ENCODE results near the gene RHOT1.
"Not testable (repeated sequence)": the region's sequence is repeated elsewhere in the genome, so short reads cannot be mapped to it uniquely, and the experiment has no call there.

RHOT1 gene

GRCh38 chr17:32158870-32159585 lies 16.7 kb downstream of the RHOT1 start:
- no peak for DNase-seq (ENCODE audit: low read depth in 1 of 2, low spot score in 1 of 2)

DNA sequence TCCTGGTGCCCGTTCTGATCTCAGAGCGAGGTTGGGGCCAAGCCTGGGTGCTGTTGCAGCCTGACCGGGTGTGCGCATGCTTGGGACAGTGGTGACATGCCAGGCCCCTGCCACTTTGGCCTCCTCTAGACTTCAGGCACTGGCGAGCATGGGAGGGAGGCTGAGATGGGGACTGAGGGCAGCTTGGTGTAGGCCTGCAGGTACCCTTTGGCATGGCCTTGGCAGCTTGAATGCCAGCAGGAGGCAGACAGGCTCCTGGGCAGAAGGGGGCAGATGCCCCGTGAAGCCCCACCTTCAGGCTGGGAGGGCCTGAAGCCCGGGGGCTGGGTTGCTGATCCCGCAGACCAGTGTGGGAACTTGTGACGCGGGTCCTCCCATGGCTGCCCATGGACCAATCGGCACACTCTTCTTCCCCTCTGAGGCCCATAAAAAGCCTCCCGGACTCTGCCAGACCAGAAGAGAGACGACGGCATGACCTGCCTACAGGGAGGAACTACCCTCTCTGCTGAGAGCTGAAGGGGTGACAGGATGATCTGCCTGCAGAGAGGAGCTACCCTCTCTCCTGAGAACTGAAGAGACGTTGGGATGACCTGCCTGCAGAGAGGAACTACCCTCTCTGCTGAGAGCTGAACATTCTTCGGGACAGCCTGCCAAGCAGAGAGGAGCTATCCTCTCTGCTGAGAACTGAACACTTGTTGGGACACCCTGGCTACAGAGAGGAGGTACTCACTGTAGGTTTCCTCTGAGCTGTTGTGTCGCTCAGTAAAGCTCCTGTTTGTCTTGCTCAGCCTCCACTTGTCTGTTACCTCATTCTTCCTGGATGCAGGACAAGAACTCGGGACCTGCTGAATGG lies 17.5 kb downstream of the RHOT1 start:
- DNase-seq (ENCODE audit: low read depth in 1 of 2, low spot score in 1 of 2) = no peak

- no peak for DNase-seq (ENCODE audit: low read depth in 1 of 2, low spot score in 1 of 2)
Measured at GRCh38 chr17:32160526-32160925, 18.2 kb downstream of the RHOT1 start.

DNA sequence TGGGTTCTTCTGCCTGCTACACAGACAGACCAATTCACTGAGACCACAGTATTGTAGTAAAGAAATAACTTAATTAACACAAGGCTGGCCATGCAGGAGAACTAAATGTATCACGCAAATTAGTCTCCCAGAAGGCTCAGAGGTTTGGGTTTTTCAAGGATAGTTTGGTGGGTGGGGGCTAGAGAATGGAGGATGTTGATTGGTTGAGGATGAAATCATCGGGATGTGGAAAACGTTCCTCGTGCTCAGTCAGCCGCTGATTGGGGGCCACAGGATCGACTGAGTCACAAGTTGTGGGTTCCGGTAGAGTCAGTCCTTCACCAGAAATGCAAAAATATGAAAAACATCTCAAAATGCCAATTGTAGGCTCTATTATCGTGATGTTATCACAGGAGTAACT lies 18.7 kb downstream of the RHOT1 start:
- DNase-seq (ENCODE audit: low read depth in 1 of 2, low spot score in 1 of 2) = no peak

DNA sequence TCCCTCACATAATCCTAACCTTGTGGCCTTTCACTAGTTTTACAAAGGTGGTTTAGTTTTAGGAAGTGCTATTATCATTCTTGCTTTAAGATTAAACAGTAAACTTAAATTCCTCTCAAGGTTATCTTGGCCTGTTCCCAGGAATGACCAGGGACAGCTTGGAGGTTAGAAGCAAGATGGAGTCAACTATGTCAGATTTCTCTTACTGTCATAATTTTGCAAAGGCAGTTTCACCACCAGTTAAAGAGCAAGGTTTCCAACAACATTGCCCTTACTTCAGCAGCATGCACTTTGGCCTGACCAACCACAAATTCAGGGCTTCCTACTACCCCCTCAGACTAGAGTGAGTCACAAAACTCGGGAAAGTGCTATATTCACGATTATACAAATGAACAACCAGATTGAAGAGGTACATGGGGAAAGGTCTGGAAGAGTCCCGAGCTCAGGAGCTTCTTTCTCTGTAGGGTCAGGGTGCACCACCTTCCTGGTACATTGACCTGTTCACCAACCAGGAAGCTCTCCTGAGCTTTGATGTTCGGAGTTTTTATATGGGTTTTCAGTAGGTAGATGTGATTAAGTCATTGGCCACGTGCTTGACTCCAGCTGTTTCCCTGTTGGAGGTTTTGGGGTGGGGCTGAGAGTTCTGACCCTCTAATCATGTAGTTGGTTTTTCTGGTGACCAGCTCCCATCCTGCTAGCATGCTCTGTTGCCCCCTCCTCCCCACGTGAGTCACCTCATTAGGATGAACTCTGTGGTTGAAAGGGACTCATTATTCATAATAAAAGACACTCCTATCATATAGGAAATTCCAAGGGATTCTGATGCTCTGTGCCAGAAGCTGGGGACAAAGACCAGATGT lies 19.4 kb downstream of the RHOT1 start:
- DNase-seq (ENCODE audit: low read depth in 1 of 2, low spot score in 1 of 2) = no peak

DNA sequence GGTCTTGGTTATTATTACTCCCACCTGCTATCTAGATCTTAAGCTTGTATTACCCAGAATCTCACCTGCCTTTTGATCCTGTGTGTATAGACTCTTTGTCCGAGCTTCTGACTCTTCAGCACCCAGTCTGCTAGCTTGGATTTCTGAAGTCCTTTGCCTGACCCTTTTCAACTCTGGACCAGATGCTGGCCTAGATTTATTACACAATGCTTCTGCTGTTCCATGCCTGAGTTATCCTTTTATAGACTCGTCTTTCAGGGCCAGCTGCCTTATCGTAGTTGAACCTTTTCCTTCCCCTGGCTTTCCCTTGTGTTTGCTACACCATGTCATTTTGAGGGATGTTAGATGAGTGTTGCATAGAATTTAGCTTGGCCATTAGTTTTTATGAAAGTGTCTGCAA lies 32.6 kb downstream of the RHOT1 start:
- no peak for DNase-seq (ENCODE audit: low read depth in 1 of 2, low spot score in 1 of 2)

GRCh38 chr17:32178679-32179078 lies 36.4 kb downstream of the RHOT1 start:
- DNase-seq (ENCODE audit: low read depth in 1 of 2, low spot score in 1 of 2) = not testable (repeated sequence)

- DNase-seq (ENCODE audit: low read depth in 1 of 2, low spot score in 1 of 2) = not testable (repeated sequence)
Measured at GRCh38 chr17:32179103-32179502, 36.8 kb downstream of the RHOT1 start.

DNA sequence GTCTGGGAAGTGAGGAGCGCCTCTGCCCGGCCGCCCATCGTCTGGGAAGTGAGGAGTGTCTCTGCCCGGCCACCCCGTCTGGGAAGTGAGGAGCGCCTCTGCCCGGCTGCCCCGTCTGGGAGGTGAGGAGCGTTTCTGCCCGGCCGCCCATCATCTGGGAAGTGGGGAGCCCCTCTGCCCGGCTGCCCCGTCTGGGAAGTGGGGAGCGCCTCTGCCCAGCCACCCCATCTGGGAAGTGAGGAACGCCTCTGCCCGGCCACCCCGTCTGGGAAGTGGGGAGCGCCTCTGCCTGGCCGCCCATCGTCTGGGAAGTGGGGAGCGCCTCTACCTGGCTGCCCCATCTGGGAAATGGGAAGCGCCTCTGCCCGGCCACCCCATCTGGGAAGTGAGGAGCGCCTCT lies 37.2 kb downstream of the RHOT1 start:
- DNase-seq (ENCODE audit: low read depth in 1 of 2, low spot score in 1 of 2) = not testable (repeated sequence)

- not testable (repeated sequence) for DNase-seq (ENCODE audit: low read depth in 1 of 2, low spot score in 1 of 2)
Measured at GRCh38 chr17:32180262-32180661, 38.0 kb downstream of the RHOT1 start.

- no peak for DNase-seq (ENCODE audit: low read depth in 1 of 2, low spot score in 1 of 2)
Measured at GRCh38 chr17:32185875-32186274, 43.6 kb downstream of the RHOT1 start.

DNA sequence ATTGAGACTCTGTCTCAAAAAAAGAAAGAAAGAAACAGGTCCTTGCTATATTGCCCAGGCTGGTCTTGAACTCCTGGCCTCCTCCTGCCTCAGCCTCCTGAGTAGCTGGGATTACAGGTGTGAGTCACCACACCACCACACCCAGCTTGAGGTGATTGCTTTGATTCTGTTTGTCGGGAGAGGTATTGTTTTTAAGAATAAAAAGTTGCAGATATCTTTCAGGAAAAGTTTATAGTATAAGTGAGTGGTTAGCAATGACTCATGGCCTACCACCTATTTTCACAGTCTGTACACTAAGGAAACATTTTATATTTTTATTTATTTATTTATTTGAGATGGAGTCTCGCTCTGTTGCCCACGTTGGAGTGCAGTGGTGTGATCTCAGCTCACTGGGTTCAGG lies 45.0 kb downstream of the RHOT1 start:
- DNase-seq (ENCODE audit: low read depth in 1 of 2, low spot score in 1 of 2) = no peak

DNA sequence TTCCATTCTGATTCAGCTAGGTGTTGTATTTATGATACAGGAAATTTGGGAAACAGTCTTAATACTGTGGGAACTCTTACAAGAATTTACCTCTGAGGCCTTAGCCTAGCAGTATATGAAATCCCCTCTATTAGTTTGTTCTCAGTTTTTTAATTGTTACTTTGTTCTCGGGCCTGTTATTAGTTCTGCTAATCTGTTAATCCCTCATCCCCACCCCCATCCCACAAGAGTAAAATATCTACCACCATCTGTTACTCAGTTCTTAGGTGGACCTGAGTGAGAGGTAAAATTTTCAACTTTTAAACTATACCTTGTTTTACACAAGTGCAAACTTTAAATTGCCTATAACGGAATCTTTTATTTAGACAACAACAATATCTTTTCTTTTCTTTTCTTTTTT lies 47.0 kb downstream of the RHOT1 start:
- DNase-seq (ENCODE audit: low read depth in 1 of 2, low spot score in 1 of 2) = no peak

- DNase-seq (ENCODE audit: low read depth in 1 of 2, low spot score in 1 of 2) = no peak
Measured at GRCh38 chr17:32191306-32191705, 49.0 kb downstream of the RHOT1 start.

GRCh38 chr17:32192379-32192778 lies 50.1 kb downstream of the RHOT1 start:
- DNase-seq (ENCODE audit: low read depth in 1 of 2, low spot score in 1 of 2) = no peak

DNA sequence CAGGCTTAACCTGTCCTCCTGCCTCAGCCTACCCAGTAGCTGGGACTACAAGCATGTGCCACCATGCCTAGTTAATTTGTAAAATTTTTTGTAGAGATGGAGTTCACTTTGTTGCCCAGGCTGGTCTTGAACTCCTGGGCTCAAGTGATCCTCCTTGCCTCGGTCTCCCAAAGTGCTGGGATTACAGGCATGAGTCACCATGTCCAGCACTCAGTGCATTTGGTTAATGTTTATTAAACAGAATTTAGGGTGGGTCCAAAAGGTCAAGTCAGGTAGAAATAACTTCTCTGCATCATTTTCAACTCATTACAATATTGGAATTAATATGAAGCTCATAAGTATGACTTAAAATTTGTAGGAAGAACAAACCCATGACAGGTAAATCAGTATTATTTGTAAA lies 55.7 kb downstream of the RHOT1 start:
- DNase-seq (ENCODE audit: low read depth in 1 of 2, low spot score in 1 of 2) = no peak

GRCh38 chr17:32206861-32207260 lies 64.6 kb downstream of the RHOT1 start:
- DNase-seq (ENCODE audit: low read depth in 1 of 2, low spot score in 1 of 2) = no peak

DNA sequence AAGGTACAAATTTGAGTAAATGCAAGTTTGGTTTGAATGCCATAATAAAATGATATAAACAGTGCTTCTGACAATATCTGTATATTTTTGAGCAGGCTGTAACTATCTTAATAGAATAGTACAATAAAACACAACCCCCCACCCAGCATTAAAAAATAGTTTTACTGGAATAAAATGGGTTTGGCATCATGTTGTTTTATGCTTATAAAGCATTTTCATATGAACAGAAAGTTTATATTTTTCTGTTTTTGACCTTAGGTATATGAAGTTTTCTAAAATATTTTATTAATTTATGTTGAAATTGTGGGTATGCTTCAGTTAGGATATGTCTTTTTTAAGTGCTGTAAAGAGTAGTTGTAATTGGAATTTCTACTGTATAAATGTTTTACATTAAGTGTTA lies 66.1 kb downstream of the RHOT1 start:
- no peak for DNase-seq (ENCODE audit: low read depth in 1 of 2, low spot score in 1 of 2)

GRCh38 chr17:32209608-32210007 lies 67.3 kb downstream of the RHOT1 start:
- DNase-seq (ENCODE audit: low read depth in 1 of 2, low spot score in 1 of 2) = no peak

DNA sequence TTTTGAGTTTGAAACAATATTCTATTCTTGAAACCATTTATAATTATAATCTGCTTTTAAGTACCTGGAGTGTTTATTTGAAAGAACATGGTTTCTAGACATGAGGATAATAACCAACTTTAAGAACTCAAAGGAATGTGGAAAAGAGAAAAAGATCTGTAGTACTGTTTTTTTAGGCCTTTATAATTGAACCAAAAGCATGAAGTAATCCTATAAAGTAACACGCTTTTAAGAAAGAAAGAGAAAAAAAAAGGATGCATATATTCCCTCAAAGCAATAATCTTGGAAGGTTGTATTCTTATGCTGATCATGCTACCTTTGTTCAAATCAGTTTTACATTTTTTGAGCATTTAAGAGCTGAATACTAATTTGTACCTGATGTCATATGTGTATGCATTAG lies 69.4 kb downstream of the RHOT1 start:
- no peak for DNase-seq (ENCODE audit: low read depth in 1 of 2, low spot score in 1 of 2)

- no peak for DNase-seq (ENCODE audit: low read depth in 1 of 2, low spot score in 1 of 2)
Measured at GRCh38 chr17:32215696-32216095, 73.4 kb downstream of the RHOT1 start.

DNA sequence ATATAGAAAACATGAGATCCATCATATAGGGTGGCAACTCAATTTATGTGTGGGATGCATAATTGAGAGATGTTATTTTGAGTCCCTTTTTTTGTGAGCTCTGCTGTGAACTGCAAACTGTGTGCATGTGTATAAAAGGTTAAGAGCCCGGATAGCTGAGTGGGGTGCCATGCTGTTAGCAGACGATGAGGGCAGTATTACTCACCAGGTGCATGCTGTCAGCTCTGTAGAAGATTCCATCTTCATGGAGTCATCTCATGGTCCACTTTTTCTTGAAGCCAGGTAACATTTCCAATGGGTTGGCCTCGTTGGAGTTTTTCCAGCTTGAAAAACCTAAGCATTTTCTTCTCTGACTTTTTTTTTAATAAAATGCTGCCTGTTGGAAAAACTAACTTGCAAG lies 80.3 kb downstream of the RHOT1 start:
- DNase-seq (ENCODE audit: low read depth in 1 of 2, low spot score in 1 of 2) = no peak

All from stimulated activated CD4-positive, alpha-beta T cell treated with anti-CD3 and anti-CD28 coated beads, Interleukin-15, amount 100 ng/mL, for 1 hour (primary cell).